Stimulated activated CD8-positive, alpha-beta memory T cell treated with anti-CD3 and anti-CD28 coated beads, Interleukin-12 subunit alpha, Interleukin-12 subunit beta, amount 100 ng/mL, for 24 hours (primary cell): ENCODE data around the gene UCN.
"Not testable (repeated sequence)": the region's sequence is repeated elsewhere in the genome, so short reads cannot be mapped to it uniquely, and the experiment has no call there.

ENCODE experiments used
- DNase-seq: peaks from one replicate; pipeline ENCODE4 v3.0.0-alpha.2; 2020; ENCODE audit errors: extremely low read depth

UCN gene

DNA sequence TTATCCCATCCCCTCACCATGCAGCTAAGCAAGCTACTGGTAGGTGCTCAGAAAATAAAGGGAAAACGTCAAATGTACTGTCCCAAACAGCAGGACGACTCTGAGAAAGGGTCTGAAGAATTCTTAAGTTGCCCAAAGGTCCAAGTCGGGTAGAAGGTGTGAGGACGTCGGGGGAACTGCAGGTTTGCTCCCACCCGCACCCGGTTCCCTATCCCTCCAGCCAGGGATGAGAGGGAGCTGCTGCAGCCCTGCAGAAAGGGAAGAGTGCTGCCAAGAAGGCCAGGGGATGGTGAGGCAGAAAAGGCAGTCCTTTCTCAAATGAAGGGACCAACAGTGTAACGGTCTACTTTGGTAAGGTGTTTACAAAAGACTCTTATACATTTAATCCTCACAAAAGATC, 6.9 kb upstream of the UCN start:
- no peak for DNase-seq

DNA sequence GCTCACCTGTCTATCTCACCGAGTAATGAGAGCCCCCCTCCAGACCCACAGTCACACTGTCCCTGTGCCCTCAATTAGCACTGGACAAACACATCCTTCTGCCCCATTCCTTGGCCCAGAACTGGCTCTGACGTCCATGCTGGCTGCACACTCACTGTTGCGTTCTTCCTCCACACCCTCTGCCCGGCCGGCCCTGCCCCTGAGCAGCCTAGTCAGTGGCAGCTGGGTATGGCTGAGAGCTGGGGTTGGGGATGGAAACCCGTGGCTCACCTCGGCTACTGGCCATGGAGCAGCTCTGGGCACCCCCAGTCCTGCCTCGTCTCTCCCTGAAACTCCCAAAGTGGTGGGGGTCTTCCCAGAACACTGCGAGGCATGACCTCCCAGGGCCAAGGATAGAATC, 6.5 kb upstream of the UCN start:
- no peak for DNase-seq

DNA sequence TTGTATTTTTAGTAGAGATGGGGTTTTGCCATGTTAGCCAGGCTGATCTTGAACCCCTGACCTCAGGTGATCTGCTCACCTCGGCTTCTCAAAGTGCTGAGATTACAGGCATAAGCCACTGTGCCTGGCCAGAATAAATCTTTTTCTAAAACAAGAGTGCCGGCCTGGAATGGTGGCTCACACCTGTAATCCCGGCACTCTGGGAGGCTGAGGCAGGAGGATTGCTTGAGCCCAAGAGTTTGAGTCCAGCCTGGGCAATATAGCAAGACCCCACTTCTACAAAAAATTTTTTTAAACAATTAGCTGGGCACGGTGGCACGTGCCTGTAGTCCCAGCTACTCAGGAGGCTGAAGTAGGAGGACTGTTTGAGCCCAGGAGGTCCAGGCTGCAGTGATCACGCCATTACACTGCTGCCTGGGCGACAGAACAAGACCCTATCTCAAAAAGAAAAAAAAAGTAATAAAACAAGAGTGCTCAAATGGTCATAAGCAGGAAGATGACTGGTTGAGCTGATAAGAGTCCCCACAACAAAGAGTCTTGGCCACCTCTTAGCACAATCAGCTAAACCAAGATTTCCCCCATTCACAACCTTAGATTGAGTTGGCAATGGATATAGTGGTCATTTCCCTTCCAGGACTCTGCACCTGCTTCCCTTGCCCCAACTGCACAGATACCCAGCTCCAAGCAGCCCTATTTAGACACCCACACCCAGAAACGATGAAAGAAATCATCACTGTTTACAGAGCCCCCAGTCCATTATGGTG, 5.8 kb upstream of the UCN start:
- DNase-seq = no peak

DNA sequence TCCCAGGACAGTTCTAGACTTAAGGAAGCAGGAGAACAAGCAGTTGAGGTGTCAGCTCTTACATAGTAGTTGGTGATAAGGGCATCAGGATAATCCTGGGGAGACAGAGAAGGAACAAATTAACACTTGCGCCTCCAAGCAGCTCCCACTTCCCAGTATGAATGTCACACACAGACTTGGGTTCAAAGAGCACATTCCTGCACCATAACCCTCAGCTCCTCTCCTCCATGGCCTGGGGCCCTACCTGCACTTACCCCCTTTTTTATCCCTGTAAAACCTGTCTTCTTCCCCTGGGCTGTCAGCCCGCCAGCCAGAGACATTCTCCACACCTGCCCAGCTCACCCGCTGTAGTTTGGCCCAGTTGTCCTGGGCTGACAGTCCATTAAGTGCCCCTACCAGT, 3.9 kb upstream of the UCN start:
- no peak for DNase-seq

DNA sequence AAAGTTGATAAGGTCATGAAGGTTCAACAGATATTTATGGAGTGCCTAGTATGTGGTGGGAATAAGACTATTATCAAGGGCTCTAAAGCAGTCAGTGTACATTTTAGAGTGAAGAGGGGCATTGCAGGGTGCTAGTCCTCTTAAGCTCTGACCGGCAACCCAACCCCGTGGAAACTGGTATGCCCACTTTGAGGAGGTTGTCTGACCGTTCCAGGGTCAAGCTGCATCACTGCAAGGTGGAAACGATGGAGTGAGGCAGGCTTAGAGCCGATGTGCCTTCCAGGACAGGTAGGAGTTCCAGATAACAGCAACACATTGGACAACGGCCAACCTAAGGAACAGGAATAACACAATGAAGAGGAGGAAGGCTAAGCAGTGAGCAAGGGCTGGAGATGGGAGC, 1.4 kb upstream of the UCN start:
- DNase-seq = no peak

DNA sequence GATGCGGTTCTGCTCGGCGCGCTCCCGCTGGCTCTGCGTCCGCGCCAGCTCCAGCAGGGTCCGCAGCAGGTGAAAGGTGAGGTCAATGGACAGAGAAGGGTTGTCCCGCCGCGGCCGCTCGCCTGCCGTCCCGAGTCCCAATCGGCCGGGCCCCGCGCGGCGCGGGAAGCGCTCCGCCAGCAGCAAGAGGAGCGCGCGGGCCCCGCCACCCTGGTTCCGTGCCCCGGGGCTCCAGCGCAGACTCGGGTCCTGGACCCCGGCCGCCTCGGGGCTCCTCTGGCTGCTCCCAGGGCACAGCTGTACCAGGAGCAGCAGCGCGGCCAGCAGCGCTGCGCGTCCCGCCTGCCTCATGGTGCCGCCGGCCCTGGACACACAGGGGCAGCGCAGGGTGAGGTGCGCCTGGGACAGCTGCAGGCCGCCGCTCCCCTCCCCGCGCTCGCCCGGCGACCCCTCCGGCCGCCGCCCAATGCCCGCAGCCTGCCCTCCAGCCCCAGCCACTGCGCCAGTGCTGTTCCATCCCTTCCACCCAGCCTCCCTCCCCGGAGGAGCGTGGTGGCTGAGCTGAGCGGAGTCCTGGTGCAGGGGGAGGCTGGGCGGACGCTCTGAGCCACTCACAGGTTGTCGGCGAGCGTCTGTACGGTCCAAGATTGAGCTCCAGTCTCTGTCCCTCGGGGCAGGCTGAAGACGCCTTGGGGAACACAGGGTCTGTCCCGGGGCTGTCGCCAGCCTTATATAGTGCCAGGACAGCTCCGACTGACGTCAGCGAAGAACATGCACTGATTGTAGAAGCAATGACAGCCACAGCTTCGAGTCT, 493 bp downstream of the UCN start:
- DNase-seq = no peak

DNA sequence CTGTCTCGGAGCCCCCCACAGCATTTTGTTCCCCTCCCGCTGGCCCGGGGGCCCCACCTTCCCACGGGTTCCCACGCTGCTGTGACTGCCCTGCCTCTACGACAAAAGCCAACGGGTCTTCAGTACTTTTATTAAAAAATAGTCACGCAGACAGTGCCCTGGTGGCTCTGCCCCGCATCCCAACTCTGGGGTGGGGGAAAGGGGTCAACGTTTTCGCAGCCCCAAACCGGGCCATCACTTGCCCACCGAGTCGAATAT, 1.0 kb downstream of the UCN start:
- DNase-seq = no peak

DNA sequence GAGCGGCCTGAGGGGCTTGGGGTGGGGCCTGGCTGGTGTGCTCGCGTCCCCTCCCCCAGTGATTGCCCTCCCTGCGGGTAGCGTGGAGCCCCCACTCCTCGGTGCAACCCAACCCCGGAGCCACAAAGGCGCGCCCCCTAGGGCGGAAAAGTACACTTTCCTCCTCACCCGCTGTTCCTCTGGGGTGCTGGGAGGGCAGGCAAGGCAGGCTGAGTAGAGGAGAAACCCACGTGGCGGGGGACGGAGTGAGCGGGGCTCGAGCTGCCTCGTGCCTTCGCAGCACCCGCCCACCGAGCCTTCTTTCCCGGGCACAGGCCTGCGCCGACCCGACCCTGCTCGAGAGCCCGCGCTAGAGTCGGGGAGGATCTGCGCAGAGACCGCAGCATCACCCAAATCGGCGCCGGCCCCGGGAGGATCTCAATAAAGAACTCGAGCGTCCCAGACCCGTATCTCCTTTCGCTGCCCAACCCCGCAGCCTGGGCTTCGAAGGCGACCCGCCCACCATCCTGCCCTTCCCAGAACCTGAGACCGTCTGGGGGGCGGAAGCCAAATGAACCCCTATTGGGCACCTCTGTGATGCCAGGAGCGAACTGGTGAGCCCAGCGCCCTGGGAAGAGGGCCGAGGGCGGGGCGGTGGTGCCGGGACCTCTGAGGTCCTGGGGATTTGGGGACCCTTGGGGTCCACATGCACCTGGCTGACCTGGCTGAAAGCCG, 1.5 kb downstream of the UCN start:
- DNase-seq = no peak

DNA sequence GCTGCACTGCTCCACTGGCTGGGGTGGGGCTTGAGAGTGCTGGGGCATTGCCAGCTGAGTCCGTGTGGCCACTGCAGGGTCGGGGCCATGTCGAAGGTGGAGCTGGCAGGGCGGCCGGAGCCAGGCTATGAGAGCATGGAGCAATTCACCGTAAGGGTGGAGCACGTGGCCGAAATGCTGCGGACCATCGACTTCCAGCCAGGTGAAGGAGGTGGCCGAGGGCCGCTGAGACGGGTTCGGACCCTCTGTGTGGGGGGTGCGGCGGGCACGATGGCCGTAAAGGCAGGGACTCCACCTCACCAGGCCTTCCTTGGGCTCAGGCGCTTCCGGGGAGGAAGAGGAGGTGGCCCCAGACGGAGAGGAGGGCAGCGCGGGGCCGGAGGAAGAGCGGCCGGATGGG, 2.1 kb downstream of the UCN start:
- no peak for DNase-seq

DNA sequence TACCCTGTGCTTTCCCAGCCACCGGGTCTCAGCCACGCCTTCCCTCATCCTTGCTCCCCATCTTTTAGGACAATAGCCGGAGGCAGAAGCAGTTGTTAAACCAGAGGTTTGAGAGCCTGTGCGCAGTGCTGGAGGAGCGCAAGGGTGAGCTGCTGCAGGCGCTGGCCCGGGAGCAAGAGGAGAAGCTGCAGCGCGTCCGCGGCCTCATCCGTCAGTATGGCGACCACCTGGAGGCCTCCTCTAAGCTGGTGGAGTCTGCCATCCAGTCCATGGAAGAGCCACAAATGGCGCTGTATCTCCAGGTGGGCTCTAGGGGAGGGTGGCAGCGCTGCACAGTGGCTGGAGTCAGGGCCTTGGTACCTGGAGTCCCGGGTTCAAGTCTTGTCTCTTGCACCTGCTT, 2.7 kb downstream of the UCN start:
- no peak for DNase-seq

DNA sequence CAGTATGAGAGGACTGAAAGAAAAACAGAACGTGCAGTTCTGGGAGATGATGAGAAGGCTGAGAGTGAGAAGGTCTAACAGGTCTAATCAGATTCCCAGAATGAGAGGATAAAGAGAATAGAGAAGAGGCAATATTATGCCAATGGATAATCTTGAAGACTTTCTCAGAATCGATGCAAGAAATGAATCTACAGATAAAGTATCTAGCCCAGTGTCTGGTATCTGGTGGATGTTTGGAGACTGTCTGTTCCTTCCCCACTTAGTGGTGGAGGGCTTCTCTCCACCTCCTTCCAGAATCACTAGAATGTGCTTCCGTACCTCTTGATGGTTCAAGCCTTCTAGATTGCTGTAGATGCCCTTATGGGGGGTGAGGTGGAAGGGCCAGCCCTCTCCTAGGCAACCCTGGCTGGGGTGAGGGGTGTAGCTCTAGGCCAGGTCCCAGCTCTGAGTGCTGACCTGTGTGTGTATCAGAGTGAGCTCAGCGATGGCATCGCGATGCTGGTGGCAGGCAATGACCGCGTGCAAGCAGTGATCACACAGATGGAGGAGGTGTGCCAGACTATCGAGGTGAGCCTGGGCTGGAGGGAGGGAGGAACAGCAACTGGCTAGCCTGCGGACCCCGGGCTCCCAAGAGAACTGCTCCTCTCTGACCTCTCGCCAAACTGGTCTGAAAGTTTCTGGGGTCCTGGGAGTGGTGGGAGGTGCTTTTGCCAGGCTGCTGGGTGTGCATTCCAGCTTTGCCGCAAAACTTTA, 3.6 kb downstream of the UCN start:
- DNase-seq = no peak

DNA sequence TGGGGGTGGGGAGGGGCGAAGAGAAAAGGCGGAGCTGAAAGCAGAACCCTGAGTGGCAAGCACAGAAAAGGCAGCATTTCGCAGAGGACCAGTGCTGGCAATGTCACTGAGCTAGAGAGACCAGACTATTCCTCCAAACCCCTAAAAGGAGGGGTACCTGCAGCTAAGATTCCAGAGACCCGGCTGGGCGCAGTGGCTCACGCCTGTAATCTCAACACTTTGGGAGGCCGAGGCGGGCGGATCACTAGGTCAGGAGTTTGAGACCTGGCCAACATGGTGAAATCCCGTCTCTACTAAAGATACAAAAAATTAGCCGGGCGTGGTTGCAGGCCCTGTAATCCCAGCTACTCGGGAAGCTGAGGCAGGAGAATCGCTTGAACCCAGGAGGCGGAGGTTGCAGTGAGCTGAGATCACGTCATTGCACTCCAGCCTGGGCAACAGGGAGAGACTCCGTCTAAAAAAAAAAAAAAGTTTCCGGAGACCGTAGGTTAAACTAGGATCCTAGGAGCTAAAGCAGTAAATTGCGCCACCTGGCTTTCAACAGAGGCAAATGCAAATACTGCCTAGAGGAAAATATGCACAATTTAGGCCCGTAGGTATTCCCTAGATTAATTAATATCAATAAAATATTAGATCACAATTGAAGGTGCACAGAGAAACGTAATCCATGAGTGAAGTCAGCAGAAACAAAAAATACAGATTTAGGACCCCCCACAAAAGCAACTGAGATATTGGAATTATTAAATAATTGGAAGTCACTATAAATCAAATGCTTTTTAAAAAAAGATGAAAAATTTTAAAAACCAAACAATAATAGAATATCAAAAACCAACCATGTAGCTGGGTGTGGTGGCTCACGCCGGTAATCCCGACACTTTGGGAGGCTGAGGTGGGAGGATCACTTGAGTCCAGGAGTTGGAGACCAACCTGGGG, 4.9 kb downstream of the UCN start:
- DNase-seq = no peak

DNA sequence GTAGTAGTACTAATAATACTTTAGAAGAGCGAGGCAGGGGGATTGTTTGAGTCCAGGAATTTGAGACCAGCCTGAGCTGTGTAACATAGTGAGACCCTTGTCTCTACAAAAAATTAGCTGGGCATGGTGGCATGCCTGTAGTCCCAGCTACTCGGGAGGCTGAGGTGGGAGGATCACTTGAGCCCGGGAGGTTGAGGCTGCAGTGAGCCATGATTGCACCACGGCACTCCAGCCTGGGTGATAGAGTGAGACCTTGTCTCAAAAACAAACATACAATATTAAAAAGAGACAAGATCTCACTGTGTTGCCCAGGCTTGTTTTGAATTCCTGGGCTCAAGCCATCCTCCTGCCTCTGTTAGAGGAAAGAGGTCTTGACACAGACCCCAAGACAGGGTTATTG, 7.6 kb downstream of the UCN start:
- DNase-seq = not testable (repeated sequence)

DNA sequence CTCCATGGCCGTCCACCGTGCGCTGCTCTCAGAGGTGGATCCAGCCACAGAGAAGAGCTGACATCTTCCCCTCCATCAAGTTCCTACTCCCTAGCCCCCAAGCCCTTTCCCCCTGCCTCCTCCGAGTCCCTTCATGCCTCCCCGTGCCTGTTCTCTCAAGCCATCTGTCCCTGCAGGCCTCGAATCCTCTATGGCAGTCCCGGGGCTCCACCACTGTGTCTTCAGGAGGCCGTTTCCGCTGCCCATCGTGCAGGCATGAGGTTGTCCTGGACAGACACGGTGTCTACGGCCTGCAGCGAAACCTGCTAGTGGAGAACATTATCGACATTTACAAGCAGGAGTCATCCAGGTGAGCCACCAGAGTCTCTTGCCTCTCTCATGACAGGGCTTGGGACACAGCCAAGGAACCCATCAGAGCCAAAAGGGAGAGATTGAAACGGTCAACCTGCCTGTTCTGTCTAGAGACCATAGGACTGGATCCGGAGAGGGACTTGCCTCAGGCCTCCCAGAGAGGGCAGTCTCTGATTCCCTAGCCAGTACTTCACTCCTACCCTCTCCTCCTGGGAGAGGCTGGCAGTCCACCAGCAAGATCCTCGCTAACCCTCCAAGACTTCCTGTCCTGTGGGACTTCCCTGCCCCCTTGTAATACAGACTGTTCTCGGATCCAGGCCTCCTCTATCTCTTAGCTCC, 9.7 kb downstream of the UCN start:
- DNase-seq = no peak

DNA sequence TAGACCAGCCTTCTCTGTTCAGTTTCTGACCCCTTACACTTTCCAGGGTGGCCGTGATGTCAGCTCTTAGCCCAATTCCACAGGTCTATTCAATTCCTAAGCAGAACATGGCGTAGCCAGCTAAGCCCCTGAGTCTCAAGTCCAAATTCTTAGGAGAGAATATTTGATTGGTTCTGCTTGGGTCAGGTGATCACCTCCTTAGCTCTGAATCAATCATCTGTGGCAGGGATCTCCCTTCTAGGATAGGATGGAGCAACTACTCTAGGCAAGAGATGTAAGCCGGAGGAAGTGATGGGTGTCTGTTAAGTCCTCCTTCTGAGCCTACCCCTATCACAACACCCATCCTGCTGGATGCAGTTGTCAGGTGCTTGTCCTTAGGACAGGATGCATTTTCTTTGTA, 11.1 kb downstream of the UCN start:
- no peak for DNase-seq

DNA sequence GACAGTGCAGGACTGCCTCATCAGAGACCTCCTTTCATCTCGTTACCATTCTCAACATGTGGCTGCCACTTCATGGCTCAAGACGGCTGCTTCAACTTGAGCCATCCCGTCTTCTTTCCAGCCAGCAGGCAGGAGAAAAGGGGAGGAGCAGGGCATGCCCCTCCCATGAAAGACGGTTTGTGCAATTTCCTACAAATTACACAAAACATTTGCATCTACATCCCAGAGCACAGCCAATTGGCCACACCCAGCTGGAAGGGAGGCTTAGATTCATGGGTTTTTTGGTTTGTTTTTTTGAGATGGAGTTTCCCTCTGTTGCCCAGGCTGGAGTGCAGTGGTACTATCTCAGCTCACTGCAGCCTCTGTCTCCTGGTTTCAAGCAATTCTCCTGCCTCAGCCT, 11.8 kb downstream of the UCN start:
- no peak for DNase-seq

DNA sequence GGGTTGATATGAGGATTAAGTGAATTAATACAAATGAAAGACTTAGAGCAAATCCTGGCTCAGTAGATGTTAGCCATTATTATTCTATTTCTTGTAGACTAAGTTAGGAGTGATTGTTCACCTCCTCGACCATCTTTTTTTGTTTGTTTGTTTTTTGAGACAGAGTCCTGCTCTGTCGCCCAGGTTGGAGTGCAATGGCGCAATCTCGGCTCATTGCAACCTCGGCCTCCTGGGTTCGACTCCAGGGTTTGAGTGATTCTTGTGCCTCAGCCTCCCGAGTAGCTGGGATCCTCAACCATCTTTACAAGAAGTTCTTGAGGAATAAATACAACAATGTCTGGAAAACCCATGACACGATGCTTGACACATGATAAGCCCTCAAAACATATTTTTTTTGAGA, 13.3 kb downstream of the UCN start:
- DNase-seq = no peak

DNA sequence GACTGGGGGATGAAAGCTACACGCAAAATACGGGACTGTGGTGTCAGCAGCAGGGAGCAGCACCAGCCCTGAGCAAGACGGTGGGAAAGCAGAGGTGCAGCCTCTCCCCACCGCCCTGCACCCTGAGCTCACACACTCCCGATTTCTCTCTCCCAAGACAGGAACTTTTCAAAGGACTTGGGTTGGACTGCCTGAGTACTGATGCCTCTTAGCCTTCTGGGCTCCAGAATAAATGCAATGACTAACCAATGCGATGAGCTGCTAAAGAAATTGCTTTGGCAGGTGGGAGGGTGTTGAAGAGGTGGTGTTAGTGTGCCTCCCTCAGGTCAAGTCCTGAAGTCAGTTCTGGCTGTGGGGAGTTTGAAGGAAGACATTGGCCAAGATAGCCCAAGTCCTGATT, 16.4 kb downstream of the UCN start:
- no peak for DNase-seq

DNA sequence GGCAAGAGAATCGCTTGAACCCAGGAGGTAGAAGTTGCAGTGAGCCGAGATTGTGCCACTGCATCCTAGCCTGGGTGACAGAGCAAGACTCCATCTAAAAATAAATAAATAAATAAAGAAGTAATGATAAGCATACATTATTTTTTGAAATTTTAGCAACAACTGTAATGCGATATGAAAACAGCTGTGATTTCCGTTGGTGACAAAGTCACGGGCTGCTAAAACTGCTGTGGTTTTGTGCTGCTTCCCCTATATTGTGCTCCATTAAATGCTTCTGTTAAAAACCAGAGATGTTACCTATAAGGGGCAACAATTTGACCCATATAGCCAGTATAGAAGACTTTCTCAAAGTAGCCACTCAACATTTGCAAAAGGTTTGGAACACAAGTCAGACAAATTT, 17.7 kb downstream of the UCN start:
- no peak for DNase-seq

DNA sequence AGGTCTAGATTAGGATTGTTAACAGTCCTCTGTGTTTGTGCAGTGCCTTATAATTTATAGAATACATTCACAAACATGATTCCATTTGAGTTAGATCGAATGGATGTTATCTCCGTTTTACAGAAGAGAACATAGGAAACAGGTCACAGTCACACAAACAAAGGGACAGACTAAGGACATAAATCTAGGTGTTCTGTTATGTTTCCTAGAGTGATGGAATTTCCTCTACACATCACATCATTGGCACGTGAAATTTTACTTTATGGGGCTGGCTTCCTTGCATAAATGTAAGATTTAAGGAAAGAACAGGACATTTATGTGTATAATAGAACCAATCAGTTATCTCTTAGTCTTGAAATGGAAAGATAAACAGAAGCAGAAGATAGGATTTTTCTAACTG, 19.6 kb downstream of the UCN start:
- no peak for DNase-seq

DNA sequence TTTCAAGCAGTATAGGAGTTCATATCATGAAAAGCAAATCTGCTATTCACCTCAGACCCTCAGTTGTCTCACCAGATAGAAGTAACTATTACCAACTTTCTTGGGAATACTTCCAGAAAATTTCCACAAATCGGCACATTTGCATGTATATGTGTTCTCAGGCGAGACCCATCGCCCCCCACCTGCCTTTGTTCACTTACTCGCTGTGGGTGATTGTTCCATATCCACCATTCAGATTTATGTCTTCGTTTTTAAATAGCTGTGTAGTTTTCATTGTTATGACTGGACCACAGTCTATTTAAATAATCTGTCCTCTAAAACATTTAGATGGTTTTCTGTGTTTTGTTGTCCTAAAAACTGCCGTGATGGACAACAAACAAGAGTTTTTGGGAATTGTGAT, 22.8 kb downstream of the UCN start:
- no peak for DNase-seq
